NCI-H526 treated with DMSO at 0.1 percent for 48 hours (cell line): ENCODE data around the gene DNAH3.
"Not testable (repeated sequence)": the region's sequence is repeated elsewhere in the genome, so short reads cannot be mapped to it uniquely, and the experiment has no call there.

Experiments used
- DNase-seq: peaks from one replicate; lab custom pipeline; 2025; lab: John Stamatoyannopoulos, UW

DNAH3 gene

GRCh38 chr16:21009815-21010214 is 140.8 kb downstream of the DNAH3 start:
- no peak for DNase-seq

DNA sequence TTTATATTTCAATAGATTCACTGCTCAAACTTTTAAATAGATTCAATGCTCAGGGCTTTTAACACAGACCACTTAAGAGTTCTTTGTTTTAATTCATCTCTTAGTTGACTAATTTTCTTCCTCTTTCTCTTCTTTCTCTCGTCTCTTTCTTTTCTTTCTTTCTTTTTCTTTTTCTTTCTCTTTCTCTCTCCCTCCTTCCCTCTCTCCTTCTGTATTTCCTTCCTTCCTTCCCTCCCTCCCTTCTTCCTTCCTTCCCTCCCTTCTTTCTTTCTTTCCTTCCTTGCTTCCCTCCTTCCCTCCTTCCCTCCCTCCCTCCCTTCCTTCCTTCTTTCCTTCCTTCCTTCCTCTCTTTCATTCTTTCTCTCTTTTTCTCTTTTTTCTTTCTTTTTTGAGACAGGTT is 145.6 kb downstream of the DNAH3 start:
- no peak for DNase-seq

DNA sequence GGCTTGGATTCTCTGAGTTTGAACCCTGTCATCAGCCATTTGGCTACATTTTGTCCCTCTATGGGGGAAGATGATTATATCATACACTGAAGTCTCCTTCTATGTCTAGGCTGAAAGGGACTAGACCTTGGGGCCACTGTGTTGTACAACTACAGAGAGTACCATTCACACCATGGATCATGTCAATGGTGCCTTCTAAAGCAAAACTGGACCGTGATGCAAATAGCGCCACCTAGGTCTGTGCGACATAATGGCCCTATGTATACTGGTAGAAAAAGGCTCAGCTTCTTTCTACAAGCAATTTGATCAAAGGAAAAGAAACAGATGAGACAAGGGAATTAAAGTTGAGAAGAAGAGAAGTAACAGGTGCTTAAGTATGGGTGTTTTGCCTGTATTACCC is 149.4 kb downstream of the DNAH3 start:
- DNase-seq, result no peak

DNA sequence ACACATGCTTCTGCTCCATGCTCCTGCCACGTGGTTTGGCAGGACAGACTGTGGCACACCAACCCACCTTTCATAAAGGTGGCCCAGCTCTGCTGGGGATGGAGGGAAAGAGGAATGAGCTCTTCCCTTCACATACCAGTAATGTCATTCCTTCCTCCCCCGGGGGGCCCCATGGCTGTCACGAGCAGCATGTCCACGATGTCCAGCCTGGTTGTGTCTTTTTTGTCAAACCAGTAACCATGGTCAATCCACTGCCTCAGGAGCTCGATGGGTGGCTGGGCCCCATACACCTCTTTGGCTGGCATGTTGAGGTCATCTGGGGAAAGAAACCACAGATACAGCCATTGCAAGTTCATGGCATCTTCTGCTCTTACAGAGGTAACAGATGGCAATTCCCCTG is 153.5 kb downstream of the DNAH3 start:
- DNase-seq, result no peak

- DNase-seq, result no peak
These were observed 154.9 kb downstream of the DNAH3 start for GRCh38 chr16:20995711-20996110.

DNA sequence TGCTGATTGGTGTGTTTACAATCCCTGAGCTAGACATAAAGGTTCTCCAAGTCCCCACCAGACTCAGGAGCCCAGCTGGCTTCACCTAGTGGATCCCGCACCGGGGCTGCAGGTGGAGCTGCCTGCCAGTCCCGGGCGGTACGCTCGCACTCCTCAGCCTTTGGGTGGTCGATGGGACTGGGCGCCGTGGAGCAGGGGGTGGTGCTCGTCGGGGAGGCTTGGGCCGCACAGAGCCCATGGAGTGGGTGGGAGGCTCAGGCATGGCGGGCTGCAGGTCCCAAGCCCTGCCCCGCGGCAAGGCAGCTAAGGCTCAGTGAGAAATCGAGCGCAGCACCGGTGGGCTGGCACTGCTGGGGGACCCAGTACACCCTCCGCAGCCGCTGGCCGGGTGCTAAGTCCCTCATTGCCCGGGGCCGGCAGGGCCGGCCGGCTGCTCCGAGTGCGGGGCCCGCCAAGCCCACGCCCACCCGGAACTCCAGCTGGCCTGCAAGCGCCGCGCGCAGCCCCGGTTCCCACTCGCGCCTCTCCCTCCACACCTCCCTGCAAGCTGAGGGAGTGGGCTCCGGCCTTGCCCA is 161.1 kb downstream of the DNAH3 start:
- not testable (repeated sequence) for DNase-seq

- DNase-seq, result no peak
These were observed 163.6 kb downstream of the DNAH3 start for GRCh38 chr16:20987049-20987448.

DNA sequence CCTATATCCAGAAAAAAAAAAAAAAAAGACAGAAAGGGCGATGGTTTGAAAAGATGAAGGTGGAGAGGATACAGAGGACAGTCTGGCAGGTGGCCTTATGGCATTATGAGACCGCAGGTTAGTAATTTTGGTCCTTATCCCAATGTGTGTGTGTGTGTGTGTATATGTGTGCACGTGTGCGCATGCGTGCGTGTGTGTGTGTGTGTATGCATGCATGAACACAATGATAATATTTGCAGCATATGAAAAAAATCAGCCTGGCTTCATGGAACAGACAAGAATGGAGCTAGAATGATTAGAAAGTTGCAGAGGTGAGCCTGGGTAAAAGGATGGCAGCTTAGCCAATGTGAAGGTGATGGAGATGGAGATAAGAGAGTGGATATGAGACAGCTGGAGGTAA is 166.6 kb downstream of the DNAH3 start:
- no peak for DNase-seq

GRCh38 chr16:20976576-20976975 is 174.1 kb downstream of the DNAH3 start:
- DNase-seq, result no peak

DNA sequence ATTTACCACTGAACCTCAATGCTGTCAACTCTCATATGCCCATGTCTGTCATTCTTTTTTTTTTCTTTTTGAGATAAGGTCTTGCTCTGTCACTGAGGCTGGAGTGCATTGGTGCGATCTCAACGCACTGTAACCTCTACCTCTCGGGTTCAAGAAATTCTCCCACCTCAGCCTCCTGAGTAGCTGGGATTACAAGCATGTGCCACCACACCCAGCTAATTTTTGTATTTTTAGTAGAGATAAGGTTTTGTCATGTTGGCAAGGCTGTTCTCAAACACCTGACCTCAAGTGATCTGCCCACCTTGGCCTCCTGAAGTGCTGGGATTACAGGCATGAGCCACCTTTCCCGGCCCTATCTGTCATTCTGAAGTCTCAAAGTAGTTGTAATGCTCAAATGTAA is 177.4 kb downstream of the DNAH3 start:
- DNase-seq, result not testable (repeated sequence)

DNA sequence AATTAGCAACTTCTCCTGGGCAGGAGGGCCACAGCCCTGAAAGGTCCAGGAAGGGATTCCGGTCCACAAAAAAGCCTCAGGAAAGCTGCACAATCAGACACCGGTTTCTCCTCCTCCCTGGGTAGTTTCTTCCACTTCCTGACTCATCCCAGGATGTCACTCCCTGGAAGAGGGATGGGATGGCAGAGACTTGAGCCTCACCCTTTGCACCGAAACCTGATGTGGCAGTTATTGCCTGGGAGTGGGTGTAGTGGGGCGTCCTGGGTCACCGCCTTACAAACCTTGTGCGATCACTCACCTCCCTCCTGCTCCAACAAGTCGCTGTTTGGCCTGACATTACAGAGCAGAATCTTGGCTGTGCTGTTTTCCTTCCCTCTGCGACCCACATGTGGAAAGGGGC is 179.2 kb downstream of the DNAH3 start:
- DNase-seq, result no peak

GRCh38 chr16:20969386-20969785 is 181.3 kb downstream of the DNAH3 start:
- DNase-seq, result no peak

- no peak for DNase-seq
These were observed 181.9 kb downstream of the DNAH3 start for GRCh38 chr16:20968765-20969164.

DNA sequence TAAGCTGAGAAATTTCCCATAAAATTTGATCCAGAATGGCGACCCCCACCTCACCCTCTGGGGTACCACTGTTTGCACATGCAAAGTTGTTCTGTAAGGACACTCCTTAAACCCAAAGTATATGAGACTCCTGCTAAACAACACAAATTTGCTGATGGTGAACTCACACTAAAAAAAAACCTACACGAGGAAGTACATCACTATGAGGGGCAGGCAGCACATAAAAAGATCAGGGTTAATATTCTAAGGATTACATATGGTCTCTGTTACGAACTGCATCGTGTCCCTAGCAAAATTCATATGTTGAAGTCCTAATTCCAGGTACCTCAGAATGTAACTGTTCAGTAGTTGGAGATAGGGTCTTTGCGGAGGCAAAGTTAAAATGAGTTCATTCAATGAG is 189.7 kb downstream of the DNAH3 start:
- DNase-seq, result no peak

DNA sequence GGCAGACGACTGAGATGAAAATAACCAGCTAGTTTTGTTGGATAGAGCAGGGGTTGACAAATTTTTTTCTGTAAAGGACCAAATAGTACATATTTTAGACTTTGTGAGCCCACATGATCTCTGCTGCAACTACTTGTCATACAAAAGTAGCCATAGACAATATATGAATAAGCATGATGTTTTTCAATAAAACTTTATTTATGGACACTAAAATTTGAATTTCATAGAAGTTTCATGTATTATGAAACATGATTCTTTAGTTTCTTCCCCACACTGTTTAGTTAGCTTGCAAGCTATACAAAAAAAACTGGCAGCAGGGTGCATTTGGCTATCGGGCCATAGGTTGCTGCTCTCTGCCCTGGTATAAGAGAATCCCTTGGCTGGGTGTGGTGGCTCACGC is 193.5 kb downstream of the DNAH3 start:
- DNase-seq, result no peak

- no peak for DNase-seq
These were observed 194.3 kb downstream of the DNAH3 start for GRCh38 chr16:20956319-20956718.

DNA sequence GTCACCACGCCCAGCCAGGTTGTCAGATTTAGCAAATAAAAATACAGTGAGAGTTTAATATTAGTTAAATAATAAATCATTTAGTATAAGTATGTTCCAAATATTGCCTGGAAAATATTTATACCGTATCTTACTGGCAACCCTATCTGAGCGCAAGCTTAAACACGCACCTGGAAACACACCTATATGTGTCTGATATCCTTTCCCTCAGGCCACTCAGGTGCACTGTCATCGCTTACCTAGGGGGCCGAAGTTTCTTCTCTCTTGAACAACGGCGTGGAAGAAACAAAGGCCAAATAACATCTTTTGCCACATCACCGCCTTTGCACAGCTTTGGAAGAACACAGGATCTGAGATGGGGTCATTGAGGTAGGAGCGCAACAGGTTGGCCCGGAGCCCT is 196.1 kb downstream of the DNAH3 start:
- no peak for DNase-seq

DNA sequence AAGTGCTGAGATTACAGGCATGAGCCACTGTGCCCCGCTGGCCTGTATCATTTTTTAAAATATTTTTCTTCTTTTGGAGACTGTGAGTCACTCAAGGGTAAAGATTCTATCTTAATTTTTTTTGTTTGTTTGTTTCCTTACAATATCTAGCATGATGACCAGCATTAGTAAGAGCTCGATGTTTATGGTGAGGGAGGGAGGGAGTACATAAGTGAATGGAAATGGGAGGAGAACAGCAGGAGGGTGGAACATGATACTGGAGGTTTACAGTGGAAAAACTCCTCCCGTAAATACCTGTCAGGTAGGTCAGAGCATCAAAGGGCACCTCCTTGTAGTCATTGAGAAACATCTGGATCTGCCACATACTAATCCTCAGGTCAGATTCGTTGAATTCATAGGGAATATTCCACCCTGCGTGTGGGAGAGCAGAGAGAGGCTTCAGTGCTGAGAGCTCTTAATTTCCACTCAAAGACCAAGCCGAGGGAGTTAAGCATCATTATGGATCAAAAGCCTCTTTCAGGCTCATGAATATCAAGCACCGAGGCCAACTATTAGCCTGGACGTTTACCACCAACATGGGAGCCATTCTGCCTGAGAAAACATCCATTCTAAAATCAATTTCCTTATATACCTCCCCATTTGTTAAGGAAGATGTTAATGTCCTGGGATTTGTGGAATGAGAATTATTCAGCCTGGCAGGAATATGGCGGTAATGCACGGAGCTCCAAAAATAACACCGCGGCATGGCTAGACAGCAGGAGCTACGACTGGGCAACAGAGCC is 198.3 kb downstream of the DNAH3 start:
- no peak for DNase-seq

DNA sequence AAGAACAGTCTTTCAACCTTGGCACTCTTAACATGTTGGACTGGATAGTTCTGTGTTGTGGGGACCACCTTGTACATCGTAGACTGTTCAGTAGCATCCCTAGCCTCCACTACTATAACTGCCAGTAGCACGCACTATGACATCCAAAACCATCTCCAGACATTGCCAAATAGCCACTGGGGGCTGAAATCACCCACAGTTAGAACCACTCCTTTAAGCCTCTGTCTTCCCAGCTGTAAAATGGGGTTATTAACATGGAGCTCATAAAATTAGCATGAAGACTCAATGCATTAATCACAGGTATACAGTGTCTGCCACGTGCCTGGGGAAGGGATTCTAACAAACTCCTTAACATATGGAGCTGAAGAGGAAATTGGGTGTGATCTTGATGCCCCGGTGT is 200.4 kb downstream of the DNAH3 start:
- no peak for DNase-seq

DNA sequence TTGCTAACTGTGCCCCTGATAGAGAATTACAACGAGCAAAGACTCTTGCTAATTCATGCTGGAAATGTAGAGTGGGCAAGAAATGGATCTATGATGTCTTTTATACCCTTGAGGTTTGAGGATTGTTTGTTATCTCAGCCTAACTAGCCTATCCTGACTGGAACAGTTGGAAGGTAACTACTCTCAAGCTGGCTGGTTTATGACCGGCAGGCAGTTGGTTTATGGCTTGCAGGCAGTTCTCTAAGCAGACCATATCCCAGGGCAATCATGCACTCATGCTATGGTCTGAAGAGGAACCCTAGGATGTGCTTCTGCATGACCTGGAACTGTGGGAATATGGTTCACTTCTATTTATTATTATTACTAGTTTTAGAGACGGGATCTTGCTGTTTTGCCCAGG is 201.0 kb downstream of the DNAH3 start:
- DNase-seq, result no peak

DNA sequence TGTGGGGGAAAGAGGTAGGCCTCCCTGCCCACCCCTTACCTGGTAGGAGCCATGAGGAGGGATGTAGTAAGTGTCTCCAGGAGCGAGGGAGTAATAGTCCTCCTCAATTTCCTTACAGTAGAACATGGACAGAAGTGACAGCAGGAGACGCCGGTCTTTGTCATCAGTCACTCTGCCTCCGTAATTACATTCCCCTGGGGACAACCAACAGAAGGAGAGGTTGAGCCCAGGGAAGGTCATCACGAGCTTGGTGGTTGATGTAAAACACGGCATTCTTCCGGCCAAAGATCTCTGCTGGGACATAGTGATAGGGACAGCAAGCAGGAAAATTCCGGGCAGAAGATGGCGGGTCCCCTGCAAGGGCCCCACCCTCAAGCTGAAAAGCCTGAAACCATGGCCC is 202.2 kb downstream of the DNAH3 start:
- no peak for DNase-seq

DNA sequence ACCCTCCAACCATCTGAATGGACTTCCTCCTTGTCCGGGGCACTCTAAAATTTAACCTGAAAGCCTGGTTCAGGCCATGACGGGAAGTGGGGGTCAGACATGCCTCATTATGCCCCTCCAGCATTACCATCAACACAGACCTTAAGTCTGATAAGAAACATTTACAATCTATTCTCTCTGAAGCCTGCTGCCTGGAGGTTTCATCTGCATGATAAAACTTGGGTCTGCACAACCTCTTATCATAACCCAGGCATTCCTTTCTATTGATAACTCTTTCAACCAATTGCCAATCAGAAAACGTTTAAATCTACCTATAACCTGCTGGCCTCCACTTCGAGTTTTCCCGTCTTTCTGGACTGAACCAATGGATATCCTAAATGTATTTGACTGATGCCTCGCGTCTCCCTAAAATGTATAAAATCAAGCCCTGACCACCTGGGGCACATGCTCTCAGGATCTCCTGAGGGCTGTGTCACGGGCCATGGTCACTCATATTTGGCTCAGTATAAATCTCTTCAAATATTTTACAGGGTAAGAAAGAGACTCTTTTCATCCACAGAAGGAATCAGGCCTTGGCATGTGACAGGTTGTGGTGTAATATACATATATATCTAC is 204.5 kb downstream of the DNAH3 start:
- no peak for DNase-seq

- DNase-seq, result not testable (repeated sequence)
These were observed 205.1 kb downstream of the DNAH3 start for GRCh38 chr16:20945575-20945875.
